ENCODE results near the gene COQ2.
"Not testable (repeated sequence)": the region's sequence is repeated elsewhere in the genome, so short reads cannot be mapped to it uniquely, and the experiment has no call there.

COQ2 gene, protein sequence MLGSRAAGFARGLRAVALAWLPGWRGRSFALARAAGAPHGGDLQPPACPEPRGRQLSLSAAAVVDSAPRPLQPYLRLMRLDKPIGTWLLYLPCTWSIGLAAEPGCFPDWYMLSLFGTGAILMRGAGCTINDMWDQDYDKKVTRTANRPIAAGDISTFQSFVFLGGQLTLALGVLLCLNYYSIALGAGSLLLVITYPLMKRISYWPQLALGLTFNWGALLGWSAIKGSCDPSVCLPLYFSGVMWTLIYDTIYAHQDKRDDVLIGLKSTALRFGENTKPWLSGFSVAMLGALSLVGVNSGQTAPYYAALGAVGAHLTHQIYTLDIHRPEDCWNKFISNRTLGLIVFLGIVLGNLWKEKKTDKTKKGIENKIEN

GRCh38 chr4:83284193-83285054, at the start of gene COQ2:
Gene COQ2, minus strand, starts transcription at chr4:83284798. Its CDS starts 34 bp downstream, at chr4:83284764.
- DNase-seq = peak; percentile 67

DNA sequence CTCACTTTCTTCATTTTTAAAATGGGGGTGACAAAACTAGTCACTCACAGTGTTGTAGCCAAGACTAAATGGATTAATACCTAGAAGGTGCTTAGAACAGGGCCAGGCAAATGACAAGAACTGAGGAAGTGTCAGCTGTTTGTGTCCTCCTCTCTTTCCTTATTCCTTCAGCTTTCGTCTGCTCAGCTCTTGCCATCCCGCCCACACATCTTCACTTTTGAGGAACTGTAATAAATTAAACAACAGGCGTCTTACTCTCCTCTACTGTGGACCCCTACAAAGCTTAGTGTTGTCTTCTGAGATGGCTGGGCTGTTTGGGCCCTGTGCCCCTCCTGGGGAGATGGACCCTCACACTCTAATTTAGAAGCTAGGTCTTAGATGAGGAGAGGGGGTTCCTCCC, 47.4 kb upstream of the COQ2 start:
- DNase-seq = no peak

- DNase-seq = no peak
These were observed 45.0 kb upstream of the COQ2 start for GRCh38 chr4:83329521-83330110.

- no peak for DNase-seq
These were observed 44.1 kb upstream of the COQ2 start for GRCh38 chr4:83328521-83329187.

DNA sequence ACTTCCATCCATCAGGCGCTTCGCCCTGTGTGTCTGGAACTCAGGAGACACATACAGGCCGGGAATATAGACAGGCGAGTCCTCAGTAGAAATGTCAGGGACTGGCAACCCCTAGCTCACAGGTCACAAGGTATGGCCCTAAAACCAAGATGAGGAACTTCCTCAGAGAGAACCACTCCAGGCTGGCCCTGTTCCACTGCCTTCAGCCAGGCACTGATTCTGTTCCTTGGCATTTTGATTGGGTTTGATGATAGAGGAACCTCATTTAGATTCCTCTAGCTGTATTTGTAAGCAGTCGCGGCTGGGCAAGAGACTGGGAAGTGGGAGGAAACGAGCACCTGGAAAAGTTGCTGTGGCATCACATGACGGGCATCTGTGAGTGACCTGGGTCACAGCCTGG, 41.9 kb upstream of the COQ2 start:
- no peak for DNase-seq

GRCh38 chr4:83325306-83325705, 40.7 kb upstream of the COQ2 start:
- not testable (repeated sequence) for DNase-seq

- no peak for DNase-seq
These were observed 38.5 kb upstream of the COQ2 start for GRCh38 chr4:83323136-83323535.

- DNase-seq = no peak
These were observed 36.0 kb upstream of the COQ2 start for GRCh38 chr4:83320548-83320947.

DNA sequence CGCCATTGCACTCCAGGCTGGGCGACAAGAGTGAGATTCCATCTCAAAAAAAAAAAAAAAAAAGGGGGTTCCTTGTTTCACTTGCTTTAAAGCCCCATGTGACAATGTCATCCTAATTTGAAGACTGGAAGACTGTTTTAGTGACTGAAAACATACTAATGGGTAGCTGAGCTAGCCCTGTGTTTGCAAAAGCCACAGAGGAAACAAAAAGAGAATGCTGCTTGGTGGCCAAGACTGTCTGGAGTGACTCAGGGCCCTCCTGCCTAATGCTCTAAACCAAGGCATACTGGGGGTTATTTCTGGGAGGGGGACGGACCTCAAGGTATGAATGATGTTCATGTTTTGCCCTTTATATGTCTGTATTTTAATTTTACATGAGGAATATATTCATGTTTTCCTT, 34.1 kb upstream of the COQ2 start:
- no peak for DNase-seq

GRCh38 chr4:83317671-83318070, 33.1 kb upstream of the COQ2 start:
- DNase-seq = no peak

DNA sequence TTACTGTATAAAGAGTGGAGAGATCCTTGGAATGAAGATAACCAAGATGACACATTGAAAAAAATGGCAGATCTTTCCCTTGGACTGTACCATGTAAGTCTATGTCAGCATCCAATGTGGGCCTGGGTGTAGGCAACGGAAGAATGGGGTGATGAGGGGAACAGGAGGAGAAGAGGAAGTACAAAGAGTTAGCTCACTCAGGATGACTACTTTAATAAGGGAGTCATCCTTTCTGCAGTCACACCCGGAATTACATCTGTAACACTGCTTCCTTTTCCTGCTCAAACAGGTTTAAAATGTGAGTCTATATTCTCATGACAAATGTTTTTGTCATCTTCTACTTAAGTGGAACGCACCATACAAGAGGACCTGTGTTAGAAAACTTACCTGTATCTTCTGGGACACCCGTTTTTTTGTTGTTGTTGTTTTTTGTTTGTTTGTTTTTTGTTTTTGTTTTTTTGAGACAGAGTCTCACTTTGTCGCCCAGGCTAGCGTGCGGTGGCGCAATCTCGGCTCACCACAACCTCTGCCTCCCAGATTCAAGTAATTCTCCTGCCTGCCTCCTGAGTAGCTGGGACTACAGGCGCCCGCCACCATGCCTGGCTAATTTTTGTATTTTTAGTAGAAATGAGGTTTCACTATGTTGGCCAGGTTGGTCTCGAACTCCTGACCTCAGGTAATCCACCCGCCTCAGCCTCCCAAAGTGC, 32.0 kb upstream of the COQ2 start:
- DNase-seq = no peak

DNA sequence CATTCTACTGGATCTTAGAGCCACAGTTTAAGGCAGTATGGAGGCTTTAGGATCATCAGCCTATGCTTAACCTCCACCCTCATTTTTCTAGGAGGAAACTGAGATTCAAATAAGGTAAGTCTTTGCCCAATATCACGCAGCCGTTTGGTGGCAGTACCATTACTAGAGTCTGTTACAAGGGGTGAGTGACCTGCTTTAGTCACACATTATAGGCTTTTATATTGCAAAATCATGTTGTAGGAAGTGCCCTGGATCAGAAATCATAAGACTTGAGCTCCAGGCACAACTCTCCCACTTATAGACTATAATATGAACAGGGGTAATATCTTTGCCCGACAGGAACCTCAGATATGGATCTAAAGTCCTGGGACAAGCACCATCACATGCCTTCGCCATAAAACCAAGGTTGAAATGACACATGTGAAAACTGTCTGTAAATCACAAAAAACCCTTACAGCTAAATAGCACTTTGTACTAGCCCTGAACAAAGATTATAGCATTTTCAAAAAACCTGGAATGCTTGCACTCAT, 30.8 kb upstream of the COQ2 start:
- no peak for DNase-seq

DNA sequence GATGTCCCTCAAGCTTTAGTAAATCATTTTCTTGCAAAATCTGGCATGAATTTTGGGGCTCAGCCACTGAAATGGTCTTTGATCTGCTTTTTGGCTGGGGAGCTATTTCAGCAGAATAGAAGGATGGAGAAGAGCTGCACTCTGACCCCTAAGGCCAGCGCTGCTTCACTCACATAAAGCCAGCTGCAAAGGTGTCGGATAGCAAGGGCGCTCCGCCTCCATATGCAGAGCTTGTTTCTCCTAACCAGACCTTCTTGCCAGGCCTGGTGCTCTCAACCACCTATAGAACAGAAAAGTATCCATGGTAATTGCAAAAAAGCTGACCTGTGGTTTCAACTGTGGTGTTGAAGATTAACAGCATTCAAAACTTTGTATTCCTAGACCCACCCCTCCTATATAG, 24.1 kb upstream of the COQ2 start:
- DNase-seq = no peak

- DNase-seq = no peak
These were observed 23.3 kb upstream of the COQ2 start for GRCh38 chr4:83307920-83308319.

- DNase-seq = no peak
These were observed 20.6 kb upstream of the COQ2 start for GRCh38 chr4:83305187-83305586.

DNA sequence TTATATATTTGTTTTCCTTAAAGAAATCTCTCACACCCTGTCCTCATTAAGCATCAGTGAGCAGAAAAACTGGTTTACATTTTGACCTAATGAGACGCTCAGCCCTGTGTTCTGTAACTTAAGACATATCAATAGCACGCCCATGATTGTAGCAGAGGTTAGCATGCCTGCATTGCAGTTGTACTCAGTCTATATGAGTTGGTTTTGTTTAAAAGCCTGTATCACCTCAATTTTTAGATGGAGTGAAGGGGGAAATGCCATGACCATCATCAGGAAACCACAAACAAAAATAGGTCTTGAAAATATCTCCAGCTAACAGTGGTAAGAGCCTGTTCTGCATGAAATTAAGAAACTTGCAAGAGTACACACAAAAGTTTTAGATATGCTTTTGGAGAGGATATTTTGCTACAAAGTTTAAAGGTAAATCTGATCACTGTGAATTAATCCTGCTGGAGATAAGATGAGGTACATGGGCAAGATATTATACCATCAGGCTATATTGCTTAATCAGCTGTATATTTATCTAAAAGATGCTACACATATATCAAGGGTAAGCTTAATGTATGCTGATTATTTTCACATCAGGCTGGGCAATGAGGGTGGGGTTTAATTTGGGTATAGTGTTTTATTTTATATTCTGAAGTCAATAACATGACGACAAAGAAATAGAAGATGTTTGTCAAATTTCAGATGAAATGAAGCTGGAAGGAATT, 13.1 kb upstream of the COQ2 start:
- no peak for DNase-seq

DNA sequence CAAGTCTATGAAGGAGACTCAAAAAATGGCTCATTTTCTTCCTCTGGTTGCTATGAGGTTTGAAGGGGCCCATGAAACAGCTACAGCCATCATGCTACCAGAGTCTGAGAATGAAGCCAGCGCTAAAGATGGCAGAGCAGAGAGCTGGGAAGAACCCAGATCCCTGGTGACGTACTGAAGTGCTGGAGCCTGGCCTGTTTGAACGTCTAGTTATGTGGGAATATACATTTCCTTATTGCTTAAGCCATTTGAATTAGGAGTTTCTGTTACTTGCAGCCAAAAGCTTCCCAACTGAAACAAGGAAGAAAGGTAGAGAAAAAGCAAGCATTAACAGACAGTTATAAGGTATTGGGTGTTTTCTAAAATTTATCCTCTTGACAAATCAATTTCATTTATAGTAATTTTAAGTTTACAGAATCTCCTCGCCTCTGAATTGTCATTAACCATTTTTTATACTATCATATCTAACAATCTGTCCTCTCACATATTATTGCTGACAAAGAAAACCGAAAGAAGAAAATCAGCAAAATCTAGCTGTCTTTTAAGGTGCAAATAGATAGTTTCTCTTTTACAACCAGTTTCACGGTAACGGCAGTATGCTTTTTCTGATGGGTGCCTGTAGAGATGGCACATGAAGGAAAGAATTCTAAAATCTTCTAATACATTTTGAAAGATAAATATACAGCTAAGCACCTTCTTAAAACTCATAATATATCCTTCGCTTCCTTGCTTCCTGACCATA, 8.9 kb upstream of the COQ2 start:
- no peak for DNase-seq

- DNase-seq = not testable (repeated sequence)
These were observed 5.6 kb upstream of the COQ2 start for GRCh38 chr4:83290059-83290774.

GRCh38 chr4:83288381-83288780, 3.8 kb upstream of the COQ2 start:
- DNase-seq = not testable (repeated sequence)

DNA sequence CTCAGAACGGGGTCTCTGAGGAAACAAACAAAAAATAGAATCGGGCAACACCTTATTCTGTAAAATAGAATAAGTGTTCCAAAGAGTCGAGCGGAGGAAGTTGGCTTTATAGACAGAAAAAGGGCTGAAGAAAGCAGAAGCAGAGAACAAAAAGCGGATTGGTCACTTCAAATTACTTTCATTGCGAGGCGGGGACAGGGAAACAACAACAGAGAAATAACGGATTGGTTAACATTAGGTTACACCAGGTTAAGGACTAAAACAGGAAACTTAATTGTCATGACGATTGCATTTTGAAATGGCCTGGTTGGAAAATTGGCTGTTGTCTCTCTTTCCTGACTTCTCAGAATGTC, 433 bp upstream of the COQ2 start:
- peak; percentile 5 for DNase-seq
